ENCODE data around the gene WBP4. TPM values are rescaled to one million over a fixed set of nuclear protein-coding genes. Genes with fewer than 3 reads are reported as not detected.

Gene WBP4
- polyA plus RNA-seq, 1 of the 3 experiments (the other 2 are of a cell fraction): 6.4 TPM

- TF ChIP-seq CTCF (IDR thresholded peaks at IDR 0.05): no peak; the same call in 1 of the 2 replicates
These were observed at the start of gene WBP4 (continued) for GRCh38 chr13:41061075-41061913.

- no peak overlapping the region for H3K4me2 ChIP-seq
- 58% methylated on average over 2 of the region's 2 CpGs for WGBS (ENCODE audit: low lambda C conversion rate)
- no peak overlapping the region for H2AFZ ChIP-seq (ENCODE audit: low read depth)
- CTCF ChIA-PET: no interaction called here
- no peak for DNase-seq
- H3F3A ChIP-seq (replicated peaks; ENCODE audit: insufficient read depth): peaks cover 4% of the 10 kb centered on the region
- no peaks in the 10 kb centered on the region for H3K9me2 ChIP-seq
- H3K79me2 ChIP-seq (ENCODE audit: insufficient read depth): peaks cover 10% of the 10 kb centered on the region
- H3K27ac ChIP-seq (ENCODE audit: low read depth in 2 of 2, low read length in 1 of 2): no peak overlapping the region
- no peak overlapping the region for H3K9ac ChIP-seq
- H4K20me1 ChIP-seq (ENCODE audit: insufficient read depth): peaks cover 4% of the 10 kb centered on the region; the same call in 1 of the 2 replicates
- H3K4me3 ChIP-seq (ENCODE audit: low read depth in 2 of 2, low read length in 1 of 2): no peak overlapping the region
- no peaks in the 10 kb centered on the region for H3K9me3 ChIP-seq
- H3K4me1 ChIP-seq (ENCODE audit: control insufficient read depth in 1 of 2, insufficient read depth in 2 of 2, low read depth in 1 of 2, low read length in 1 of 2): peaks cover 2 to 7% of the 10 kb centered on the region in 2 experiments; a peak in 2 of 4 replicates
- POLR2A ChIA-PET: no interaction called here
- H3K27me3 ChIP-seq (ENCODE audit: insufficient read depth): no peaks in the 10 kb centered on the region
- TF ChIP-seq RAD21 (IDR thresholded peaks at IDR 0.05; ENCODE audit: low read length) (no peak), MEF2A (IDR thresholded peaks at IDR 0.05; ENCODE audit: borderline replicate concordance, low read depth) (no peak), FOXM1 (IDR thresholded peaks at IDR 0.05; ENCODE audit: low read depth) (no peak), TAF1 (IDR thresholded peaks at IDR 0.05; ENCODE audit: borderline replicate concordance, low read depth, low read length) (no peak), GABPA (IDR thresholded peaks at IDR 0.05; ENCODE audit: low read depth) (no peak), NFIC (IDR thresholded peaks at IDR 0.05; ENCODE audit: borderline replicate concordance) (no peak), YY1 (IDR thresholded peaks at IDR 0.05; ENCODE audit: low read depth) (no peak), PBX3 (IDR thresholded peaks at IDR 0.05) (no peak)
- H3K36me3 ChIP-seq (replicated peaks in 1 of 2; ENCODE audit: control insufficient read depth in 1 of 2, insufficient read depth in 2 of 2, low read length in 1 of 2): no peaks in the 10 kb centered on the region
These were observed 48.8 kb upstream of the WBP4 start for GRCh38 chr13:41012536-41012935.

- no peak for DNase-seq
- Histone ChIP-seq H4K20me1 (ENCODE audit: insufficient read depth) (peaks cover 4% of the 10 kb centered on the region; the same call in 1 of the 2 replicates), H3K36me3 (replicated peaks in 1 of 2; ENCODE audit: control insufficient read depth in 1 of 2, insufficient read depth in 2 of 2, low read length in 1 of 2) (no peaks in the 10 kb centered on the region), H3K27ac (ENCODE audit: low read depth in 2 of 2, low read length in 1 of 2) (no peak overlapping the region), H3K9me3 (no peaks in the 10 kb centered on the region), H3K4me3 (ENCODE audit: low read depth in 2 of 2, low read length in 1 of 2) (no peak overlapping the region), H3F3A (replicated peaks; ENCODE audit: insufficient read depth) (peaks cover 7% of the 10 kb centered on the region), H2AFZ (ENCODE audit: low read depth) (no peak overlapping the region), H3K4me2 (no peak overlapping the region), H3K79me2 (ENCODE audit: insufficient read depth) (peaks cover 10% of the 10 kb centered on the region), H3K9ac (no peak overlapping the region), H3K4me1 (ENCODE audit: control insufficient read depth in 1 of 2, insufficient read depth in 2 of 2, low read depth in 1 of 2, low read length in 1 of 2) (peaks cover 0 to under 1% of the 10 kb centered on the region in 2 experiments; a peak in 2 of 4 replicates), H3K9me2 (no peaks in the 10 kb centered on the region), H3K27me3 (ENCODE audit: insufficient read depth) (no peaks in the 10 kb centered on the region)
- CTCF ChIA-PET: interaction anchor here (1.3 kb wide), 1 partner anchor 41 kb away, joined by 5 read pairs; no protein-coding TSS in a partner anchor
- POLR2A ChIA-PET: no interaction called here
- WGBS (ENCODE audit: low lambda C conversion rate): 89% methylated on average over 2 of the region's 2 CpGs
- no peak for TF ChIP-seq EZH2phosphoT487 (IDR thresholded peaks at IDR 0.05; ENCODE audit: borderline replicate concordance, low read depth)
- TF ChIP-seq GABPA (IDR thresholded peaks at IDR 0.05; ENCODE audit: low read depth): no peak
- no peak for TF ChIP-seq RFX5 (IDR thresholded peaks at IDR 0.05; ENCODE audit: low read length)
- TF ChIP-seq IRF3 (IDR thresholded peaks at IDR 0.05; ENCODE audit: low read depth, low read length): no peak
- TF ChIP-seq SIN3A (IDR thresholded peaks at IDR 0.05; ENCODE audit: borderline replicate concordance, low read depth, low read length): no peak
- no peak for TF ChIP-seq NFIC (IDR thresholded peaks at IDR 0.05; ENCODE audit: borderline replicate concordance)
- no peak for TF ChIP-seq RCOR1 (IDR thresholded peaks at IDR 0.05; ENCODE audit: low read length)
- no peak for TF ChIP-seq EP300 (IDR thresholded peaks at IDR 0.05; ENCODE audit: borderline replicate concordance in 1 of 2, low read depth in 1 of 2, low read length in 1 of 2)
- TF ChIP-seq TCF12 (IDR thresholded peaks at IDR 0.05): no peak
- no peak for TF ChIP-seq MXI1 (IDR thresholded peaks at IDR 0.05; ENCODE audit: low read depth, low read length)
- no peak for TF ChIP-seq JUND (IDR thresholded peaks at IDR 0.05)
- no peak for TF ChIP-seq USF1 (IDR thresholded peaks at IDR 0.05; ENCODE audit: borderline replicate concordance, low read depth)
- no peak for TF ChIP-seq POLR2AphosphoS5 (IDR thresholded peaks at IDR 0.05; ENCODE audit: low read depth, low read length)
- no peak for TF ChIP-seq PBX3 (IDR thresholded peaks at IDR 0.05)
These were observed 47.5 kb upstream of the WBP4 start for GRCh38 chr13:41013835-41014234.
